HTERT RPE-1 (cell line): ENCODE results near the gene PAX8.
"Not testable (repeated sequence)": the region's sequence is repeated elsewhere in the genome, so short reads cannot be mapped to it uniquely, and the experiment has no call there.

ENCODE experiments used
- in situ Hi-C: fragments of 300-500 bp; cut with MboI; formaldehyde crosslinking; loops from 4 replicates; pipeline ENCODE4 v1.14.3; 2020; ENCODE audit warnings: low sequenced_read_pairs

Gene PAX8

DNA sequence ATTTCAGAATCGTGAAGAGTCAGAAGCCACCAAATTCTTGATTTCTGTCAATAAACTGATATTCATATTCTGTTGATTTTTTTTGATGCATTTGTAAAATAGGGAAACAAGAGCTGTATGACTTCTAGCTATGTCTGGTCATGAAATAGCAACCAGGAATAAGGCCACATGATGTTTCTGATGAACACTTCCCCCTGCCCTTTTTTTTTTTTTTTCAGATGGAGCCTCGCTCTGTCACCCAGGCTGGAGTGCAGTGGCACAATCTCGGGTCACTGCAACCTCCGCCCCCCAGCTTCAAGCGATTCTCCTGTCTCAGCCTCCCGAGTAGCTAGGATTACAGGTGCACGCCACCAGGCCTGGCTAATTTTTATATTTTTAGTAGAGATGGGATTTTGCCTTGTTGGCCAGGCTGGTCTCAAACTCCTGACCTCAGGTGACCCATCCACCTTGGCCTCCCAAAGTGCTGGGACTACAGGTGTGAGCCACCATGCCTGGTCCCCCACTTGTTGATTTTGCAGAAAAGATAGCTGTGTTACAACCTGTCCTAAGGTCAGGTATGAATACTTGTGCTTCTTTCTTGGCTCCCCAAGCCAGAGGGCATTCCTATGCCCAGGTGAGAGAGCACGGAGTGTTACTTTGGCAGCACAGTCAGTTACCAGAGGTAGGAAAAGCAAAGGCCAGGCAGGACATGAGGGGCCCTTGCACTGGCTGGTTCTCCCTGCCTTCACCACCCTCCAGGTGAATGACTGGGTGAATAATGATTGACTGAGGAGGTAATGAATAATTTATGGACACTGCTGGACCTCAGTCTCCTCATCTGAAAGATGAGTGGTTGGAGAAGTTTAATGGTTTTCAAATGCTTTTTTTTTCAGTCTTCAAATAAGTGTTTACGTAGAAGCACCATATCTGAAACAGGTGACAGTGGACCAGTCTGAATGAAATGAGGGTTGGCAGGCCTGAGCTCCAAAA lies 39.6 kb downstream of the PAX8 start:
- in situ Hi-C loops: no loop called here

DNA sequence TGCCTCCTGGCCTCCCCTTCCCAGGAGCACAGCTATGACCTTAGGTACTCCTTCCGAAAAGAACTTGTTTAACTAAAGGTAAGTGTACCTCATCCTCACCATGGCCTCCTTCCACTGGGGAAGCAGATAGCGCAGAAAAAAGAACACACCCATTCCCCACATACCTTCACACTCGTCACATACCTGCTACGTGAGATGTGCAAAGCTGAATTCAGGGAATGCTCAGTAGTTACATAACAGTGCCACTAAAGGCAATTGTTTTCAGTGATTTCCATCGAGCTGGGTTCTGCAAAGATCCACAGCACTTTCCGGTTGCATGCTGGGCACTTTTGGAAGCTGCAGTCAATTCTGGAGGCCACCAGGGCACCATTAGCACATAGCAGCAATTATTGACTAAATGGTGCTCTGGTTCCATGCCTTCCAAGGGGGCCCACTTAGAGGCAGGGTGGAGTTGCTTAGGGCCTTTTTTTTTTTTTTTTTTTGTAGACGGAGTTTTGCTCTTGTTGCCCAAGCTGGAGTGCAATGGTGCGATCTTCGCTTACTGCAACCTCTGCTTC lies 41.0 kb downstream of the PAX8 start:
- in situ Hi-C loops: no loop called here

DNA sequence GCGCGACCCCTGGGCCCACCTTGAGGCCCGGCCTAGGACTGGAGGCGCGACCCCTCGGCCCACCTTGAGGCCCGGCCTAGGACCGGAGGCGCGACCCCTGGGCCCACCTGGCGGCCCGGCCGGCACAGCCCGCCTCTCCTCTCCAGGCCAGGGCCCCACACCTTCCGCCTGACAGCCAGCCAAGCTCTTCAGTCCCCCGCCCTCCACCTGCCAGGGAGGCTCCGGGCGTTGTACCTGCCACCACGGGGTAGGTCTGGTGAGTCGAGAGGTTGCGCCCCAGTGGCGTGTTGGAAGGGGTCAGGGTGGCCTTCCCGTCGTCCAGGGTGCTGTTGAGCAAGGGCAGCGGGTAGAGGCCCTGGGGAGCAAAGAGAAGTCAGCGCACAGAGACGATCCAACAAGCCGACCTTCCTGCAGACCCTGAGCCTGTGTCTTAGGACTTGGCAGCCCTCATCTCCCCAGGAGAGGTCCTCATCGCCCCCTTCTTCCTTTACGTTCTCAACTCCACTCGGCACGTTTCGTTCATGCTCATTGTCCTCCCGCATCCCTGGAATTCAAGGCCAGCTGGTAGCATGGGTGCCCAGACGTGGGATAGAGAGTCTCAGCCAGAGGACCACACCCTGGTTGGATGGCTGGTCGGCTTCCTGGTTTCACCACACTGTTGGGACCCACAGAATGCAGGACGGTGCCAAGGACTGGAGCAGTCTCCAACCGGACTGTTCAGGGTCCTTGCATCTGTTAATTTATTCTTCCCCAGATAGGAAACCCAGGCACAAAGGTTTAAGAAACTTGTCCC lies 42.2 kb downstream of the PAX8 start:
- in situ Hi-C loops: no loop called here

GRCh38 chr2:113235347-113236226 lies 43.1 kb downstream of the PAX8 start:
- in situ Hi-C loops: not testable (repeated sequence)

- in situ Hi-C loops: no loop called here
Observed at GRCh38 chr2:113234721-113235346, 43.9 kb downstream of the PAX8 start.

DNA sequence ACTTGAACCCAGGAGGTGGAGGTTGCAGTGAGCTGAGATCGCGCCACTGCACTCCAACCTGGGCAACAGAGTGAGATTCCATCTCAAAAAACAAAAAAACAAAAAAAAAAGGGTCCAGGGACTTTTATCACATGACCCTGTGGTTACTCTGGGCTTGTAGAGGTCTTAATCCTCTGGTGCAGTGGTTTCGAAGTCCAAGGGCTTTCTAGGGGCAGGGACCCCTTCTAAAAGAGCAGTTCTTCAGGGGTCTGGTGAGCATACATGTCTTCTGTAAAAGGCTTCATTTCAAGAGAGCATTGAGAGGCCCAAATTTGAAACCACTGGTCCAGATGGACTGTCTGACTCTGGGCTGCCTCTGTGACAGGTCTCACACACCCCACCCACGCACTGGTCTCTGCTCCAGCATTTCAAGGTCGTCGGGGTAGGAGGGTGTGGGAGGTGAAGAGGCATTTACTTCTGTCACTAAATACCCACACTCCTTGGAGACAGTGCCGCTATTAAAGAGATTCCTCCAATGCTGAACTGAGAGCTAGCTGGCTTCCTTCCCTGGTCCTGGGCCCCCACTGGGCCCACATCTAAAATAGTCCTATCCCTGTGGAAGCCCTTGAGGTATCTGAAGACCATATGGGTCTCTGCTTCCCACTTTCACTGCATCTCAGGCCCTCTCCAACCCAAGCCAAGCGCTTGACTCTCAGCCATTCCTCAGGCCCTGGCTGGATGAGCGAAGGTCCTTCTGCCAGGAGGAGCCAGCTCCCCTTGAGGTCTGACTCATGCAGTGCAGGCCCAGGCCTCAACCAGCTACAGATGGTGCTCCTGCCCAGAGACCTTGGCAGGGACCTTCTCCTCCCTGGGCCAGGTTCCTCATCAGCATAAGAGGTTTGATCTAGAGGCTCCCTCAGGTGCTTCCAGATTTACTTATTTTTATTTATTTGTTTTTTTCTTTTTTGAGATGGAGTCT lies 44.8 kb downstream of the PAX8 start:
- in situ Hi-C loops: no loop called here

- in situ Hi-C loops: no loop called here
Observed at GRCh38 chr2:113232740-113233139, 46.0 kb downstream of the PAX8 start.

DNA sequence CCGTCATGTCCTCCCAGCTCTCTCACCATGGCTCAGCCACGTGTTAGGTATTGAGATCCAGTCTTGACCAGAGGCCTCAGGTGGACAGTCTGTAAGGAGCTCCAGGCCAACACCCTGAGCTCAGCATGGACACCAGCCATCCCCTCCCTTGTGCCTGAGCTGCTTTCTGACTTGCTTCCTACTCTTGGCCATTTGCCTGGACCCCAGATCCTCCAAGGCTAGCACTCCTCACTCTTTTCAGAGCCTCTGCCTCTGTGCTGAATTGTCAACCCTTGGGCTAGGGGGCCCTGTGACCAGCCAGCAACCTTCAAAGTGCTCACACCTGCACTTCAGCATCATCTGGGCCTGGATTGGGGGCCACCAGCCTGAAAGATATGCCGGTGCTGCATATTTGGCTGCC lies 46.6 kb downstream of the PAX8 start:
- in situ Hi-C loops: no loop called here

DNA sequence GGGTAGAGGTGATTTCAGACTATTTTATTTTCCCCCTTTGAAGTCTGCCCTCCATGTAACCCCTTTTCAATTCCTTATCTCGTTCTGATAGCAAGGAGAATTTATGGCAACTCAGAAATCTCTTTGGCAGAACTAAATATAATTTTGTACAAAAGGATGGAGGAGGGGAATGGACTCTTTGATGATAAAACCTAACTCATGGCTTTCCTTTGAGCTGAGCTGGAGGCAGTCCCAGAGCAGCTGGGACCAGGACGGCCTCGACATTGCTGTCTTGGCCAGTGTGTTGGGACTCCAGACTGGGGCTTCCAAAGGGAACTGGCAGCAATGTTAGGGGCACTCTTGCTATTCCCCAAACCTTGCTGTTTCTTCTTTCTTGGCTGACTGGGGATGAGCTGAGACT lies 47.7 kb downstream of the PAX8 start:
- in situ Hi-C loops: no loop called here

DNA sequence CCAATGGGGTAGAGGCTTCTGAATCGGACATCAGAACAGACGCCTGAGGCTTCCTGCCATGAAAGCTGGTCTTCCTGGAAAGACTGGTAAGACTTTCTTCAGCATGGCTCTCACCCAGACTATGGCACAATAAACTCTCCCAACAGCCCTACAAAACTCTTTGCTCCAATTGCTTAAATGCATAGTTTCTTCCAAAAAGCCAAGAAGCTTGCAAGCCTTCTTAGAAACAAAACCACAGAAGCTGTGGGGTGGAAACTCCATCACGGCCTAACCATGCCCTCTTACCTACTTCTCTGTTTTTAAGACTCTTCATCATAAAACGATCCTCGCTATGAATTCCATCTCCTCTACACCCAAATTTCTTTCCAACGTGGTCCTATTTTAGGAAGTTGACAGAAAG lies 48.2 kb downstream of the PAX8 start:
- in situ Hi-C loops: no loop called here

GRCh38 chr2:113229795-113230194 lies 48.9 kb downstream of the PAX8 start:
- in situ Hi-C loops: no loop called here

- in situ Hi-C loops: no loop called here
Observed at GRCh38 chr2:113228991-113229716, 49.6 kb downstream of the PAX8 start.

- in situ Hi-C loops: no loop called here
Observed at GRCh38 chr2:113228351-113228750, 50.4 kb downstream of the PAX8 start.

GRCh38 chr2:113227698-113228097 lies 51.0 kb downstream of the PAX8 start:
- in situ Hi-C loops: no loop called here

GRCh38 chr2:113227290-113227689 lies 51.4 kb downstream of the PAX8 start:
- in situ Hi-C loops: no loop called here

- in situ Hi-C loops: no loop called here
Observed at GRCh38 chr2:113226462-113226861, 52.3 kb downstream of the PAX8 start.

- in situ Hi-C loops: no loop called here
Observed at GRCh38 chr2:113225263-113226259, 53.2 kb downstream of the PAX8 start.
